ENCODE data around the gene ANK2. TPM values are rescaled to one million over a fixed set of nuclear protein-coding genes. Genes with fewer than 3 reads are reported as not detected.

Gene ANK2
- total and polyA plus RNA-seq, 2 of the 13 experiments (the other 11 are each of a cell fraction or from before 2014, with no cell fraction given) = 2.7 to 15.1 TPM

DNA sequence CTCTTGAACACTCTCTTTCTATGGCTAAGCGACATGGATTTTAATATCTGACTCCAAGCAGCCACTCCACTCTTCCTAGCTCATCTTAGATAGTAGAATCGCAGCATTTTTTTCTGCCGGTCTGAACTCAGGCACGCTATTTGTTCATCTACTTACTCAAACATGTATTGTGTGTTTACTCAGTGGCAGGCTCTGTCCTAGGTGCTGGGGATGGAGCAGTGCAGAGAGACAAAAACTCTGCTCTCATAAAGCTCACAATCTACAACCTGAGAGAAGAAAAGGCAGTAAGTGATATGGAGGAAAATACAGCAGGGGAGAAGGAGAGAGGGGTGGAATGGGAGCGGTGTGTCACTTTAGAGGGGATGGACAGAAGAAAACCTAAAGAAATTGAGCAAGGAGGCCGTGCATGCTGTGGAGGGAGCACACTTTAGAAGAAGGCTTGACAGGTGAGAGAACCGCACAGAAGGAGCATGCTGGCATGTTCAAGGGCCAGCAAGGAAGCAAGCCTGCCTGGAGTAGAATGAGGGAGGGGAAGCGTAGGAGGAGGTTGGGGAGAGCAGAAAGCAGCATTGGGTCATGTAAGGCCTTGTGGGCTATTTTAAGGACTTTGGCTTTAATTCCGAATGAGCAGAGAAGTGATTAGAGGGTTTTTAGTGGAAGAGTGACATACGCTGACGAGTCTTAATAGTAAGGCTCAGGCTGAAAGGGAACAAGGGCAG is 132.0 kb downstream of the ANK2 start (continued):
- TF ChIP-seq ZFX (CRISPR knock-in tag; IDR thresholded peaks at IDR 0.05; ENCODE audit: low read depth) (no peak), ZNF563 (CRISPR knock-in tag; IDR thresholded peaks at IDR 0.05) (no peak), ADNP (CRISPR knock-in tag; IDR thresholded peaks at IDR 0.05) (no peak), ZNF788 (CRISPR knock-in tag; IDR thresholded peaks at IDR 0.05; ENCODE audit: borderline replicate concordance) (no peak), HOXA7 (CRISPR knock-in tag; IDR thresholded peaks at IDR 0.05) (no peak), CCAR2 (optimal IDR thresholded peaks at IDR 0.05; ENCODE audit: low read depth, low read length) (no peak), ZNF782 (CRISPR knock-in tag; IDR thresholded peaks at IDR 0.05; ENCODE audit: borderline replicate concordance) (no peak), NFE2L2 (IDR thresholded peaks at IDR 0.05; ENCODE audit: low read length) (no peak), ZFY (CRISPR knock-in tag; IDR thresholded peaks at IDR 0.05) (no peak), AKAP8 (CRISPR knock-in tag; IDR thresholded peaks at IDR 0.05) (no peak), ZBTB42 (CRISPR knock-in tag; IDR thresholded peaks at IDR 0.05) (no peak), ZBTB8A (CRISPR knock-in tag; IDR thresholded peaks at IDR 0.05; ENCODE audit: borderline replicate concordance, low read depth) (no peak), DMAP1 (CRISPR knock-in tag; IDR thresholded peaks at IDR 0.05) (peak; percentile 41; the same call in 1 of the 2 replicates), TCF7 (IDR thresholded peaks at IDR 0.05; ENCODE audit: low read depth) (no peak), SUZ12 (IDR thresholded peaks at IDR 0.05; ENCODE audit: low read depth, low read length) (no peak)
- TF ChIP-seq, protein P1, sequence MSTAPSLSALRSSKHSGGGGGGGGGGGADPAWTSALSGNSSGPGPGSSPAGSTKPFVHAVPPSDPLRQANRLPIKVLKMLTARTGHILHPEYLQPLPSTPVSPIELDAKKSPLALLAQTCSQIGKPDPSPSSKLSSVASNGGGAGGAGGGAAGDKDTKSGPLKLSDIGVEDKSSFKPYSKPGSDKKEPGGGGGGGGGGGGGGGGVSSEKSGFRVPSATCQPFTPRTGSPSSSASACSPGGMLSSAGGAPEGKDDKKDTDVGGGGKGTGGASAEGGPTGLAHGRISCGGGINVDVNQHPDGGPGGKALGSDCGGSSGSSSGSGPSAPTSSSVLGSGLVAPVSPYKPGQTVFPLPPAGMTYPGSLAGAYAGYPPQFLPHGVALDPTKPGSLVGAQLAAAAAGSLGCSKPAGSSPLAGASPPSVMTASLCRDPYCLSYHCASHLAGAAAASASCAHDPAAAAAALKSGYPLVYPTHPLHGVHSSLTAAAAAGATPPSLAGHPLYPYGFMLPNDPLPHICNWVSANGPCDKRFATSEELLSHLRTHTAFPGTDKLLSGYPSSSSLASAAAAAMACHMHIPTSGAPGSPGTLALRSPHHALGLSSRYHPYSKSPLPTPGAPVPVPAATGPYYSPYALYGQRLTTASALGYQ (CRISPR knock-in tag; IDR thresholded peaks at IDR 0.05) = 0 out of 2 replicates have a peak, but pooled peaks have one; percentile 20
- TF ChIP-seq, protein P2, sequence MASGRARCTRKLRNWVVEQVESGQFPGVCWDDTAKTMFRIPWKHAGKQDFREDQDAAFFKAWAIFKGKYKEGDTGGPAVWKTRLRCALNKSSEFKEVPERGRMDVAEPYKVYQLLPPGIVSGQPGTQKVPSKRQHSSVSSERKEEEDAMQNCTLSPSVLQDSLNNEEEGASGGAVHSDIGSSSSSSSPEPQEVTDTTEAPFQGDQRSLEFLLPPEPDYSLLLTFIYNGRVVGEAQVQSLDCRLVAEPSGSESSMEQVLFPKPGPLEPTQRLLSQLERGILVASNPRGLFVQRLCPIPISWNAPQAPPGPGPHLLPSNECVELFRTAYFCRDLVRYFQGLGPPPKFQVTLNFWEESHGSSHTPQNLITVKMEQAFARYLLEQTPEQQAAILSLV (CRISPR knock-in tag; IDR thresholded peaks at IDR 0.05; ENCODE audit: borderline replicate concordance) = no peak
- TF ChIP-seq, protein P3, sequence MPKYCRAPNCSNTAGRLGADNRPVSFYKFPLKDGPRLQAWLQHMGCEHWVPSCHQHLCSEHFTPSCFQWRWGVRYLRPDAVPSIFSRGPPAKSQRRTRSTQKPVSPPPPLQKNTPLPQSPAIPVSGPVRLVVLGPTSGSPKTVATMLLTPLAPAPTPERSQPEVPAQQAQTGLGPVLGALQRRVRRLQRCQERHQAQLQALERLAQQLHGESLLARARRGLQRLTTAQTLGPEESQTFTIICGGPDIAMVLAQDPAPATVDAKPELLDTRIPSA (CRISPR knock-in tag; IDR thresholded peaks at IDR 0.05; ENCODE audit: borderline replicate concordance) = no peak
- TF ChIP-seq, protein P4, sequence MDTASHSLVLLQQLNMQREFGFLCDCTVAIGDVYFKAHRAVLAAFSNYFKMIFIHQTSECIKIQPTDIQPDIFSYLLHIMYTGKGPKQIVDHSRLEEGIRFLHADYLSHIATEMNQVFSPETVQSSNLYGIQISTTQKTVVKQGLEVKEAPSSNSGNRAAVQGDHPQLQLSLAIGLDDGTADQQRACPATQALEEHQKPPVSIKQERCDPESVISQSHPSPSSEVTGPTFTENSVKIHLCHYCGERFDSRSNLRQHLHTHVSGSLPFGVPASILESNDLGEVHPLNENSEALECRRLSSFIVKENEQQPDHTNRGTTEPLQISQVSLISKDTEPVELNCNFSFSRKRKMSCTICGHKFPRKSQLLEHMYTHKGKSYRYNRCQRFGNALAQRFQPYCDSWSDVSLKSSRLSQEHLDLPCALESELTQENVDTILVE (CRISPR knock-in tag; IDR thresholded peaks at IDR 0.05) = peak; percentile 56; the same call in 1 of the 2 replicates
- TF ChIP-seq, protein P5, sequence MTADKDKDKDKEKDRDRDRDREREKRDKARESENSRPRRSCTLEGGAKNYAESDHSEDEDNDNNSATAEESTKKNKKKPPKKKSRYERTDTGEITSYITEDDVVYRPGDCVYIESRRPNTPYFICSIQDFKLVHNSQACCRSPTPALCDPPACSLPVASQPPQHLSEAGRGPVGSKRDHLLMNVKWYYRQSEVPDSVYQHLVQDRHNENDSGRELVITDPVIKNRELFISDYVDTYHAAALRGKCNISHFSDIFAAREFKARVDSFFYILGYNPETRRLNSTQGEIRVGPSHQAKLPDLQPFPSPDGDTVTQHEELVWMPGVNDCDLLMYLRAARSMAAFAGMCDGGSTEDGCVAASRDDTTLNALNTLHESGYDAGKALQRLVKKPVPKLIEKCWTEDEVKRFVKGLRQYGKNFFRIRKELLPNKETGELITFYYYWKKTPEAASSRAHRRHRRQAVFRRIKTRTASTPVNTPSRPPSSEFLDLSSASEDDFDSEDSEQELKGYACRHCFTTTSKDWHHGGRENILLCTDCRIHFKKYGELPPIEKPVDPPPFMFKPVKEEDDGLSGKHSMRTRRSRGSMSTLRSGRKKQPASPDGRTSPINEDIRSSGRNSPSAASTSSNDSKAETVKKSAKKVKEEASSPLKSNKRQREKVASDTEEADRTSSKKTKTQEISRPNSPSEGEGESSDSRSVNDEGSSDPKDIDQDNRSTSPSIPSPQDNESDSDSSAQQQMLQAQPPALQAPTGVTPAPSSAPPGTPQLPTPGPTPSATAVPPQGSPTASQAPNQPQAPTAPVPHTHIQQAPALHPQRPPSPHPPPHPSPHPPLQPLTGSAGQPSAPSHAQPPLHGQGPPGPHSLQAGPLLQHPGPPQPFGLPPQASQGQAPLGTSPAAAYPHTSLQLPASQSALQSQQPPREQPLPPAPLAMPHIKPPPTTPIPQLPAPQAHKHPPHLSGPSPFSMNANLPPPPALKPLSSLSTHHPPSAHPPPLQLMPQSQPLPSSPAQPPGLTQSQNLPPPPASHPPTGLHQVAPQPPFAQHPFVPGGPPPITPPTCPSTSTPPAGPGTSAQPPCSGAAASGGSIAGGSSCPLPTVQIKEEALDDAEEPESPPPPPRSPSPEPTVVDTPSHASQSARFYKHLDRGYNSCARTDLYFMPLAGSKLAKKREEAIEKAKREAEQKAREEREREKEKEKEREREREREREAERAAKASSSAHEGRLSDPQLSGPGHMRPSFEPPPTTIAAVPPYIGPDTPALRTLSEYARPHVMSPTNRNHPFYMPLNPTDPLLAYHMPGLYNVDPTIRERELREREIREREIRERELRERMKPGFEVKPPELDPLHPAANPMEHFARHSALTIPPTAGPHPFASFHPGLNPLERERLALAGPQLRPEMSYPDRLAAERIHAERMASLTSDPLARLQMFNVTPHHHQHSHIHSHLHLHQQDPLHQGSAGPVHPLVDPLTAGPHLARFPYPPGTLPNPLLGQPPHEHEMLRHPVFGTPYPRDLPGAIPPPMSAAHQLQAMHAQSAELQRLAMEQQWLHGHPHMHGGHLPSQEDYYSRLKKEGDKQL (CRISPR knock-in tag; IDR thresholded peaks at IDR 0.05; ENCODE audit: low read depth) = no peak
